Activated CD4-positive, alpha-beta T cell treated with anti-CD3 and anti-CD28 coated beads for 1 hour (primary cell): Measurements from ENCODE around the gene NPTN.

Experiments
- DNase-seq: peaks from one replicate; pipeline ENCODE4 v3.0.0-alpha.2; 2020

Gene NPTN

DNA sequence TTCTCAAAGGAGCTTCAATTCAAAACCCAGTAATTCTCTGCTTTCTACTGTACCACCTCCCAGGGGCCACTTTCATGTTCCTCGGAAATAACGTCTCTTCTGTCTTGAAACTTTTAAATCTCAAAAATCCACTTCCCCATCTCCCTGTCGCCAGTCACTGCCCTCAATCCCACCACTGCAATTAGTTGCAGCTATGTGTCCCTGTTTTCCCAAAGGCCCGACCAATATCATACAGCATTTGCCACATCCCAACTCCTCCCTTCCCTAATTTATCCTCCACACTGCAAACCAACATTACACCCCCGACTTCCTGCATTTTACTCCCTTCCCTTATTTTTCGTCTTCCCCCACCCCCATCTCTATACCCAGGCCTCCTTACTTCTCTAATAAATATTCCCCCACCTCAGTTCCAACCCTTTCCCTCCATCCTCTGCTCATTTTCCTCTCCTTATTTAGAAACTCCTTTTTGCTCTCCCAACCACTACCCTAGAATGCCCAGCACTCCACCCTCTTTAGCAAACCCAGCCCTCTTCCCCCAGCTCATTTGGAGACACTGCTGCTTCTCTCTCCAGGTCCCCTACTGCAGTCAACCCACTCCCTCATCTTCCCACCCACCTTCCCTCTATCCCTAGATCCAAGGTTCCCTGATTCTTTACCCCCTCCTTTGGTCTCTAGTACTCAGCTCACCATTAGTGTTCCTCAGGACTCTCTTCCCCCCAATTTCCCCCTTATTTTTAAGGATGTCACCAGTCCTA, 1.1 kb downstream of the NPTN start:
- no peak for DNase-seq

DNA sequence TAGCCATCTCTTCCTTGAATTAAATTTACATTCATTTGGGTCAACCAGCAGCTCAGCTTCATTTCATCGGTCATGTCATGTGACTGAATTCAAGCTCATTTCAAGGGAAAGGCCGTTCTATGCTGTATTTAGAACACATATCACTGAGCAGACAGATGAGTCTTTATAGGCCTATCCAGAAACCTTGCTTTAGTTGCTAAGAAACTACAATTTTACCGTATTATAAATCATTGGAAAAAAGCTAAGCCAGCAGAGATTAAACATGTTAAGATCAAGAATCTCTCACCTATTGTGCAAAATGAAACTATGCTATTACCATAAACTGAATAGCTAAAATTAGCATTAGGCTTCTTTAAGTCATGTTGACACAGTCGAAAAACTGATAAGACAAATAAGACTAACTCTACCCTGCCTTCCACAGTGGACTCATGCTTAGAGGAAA, 2.2 kb downstream of the NPTN start:
- no peak for DNase-seq

DNA sequence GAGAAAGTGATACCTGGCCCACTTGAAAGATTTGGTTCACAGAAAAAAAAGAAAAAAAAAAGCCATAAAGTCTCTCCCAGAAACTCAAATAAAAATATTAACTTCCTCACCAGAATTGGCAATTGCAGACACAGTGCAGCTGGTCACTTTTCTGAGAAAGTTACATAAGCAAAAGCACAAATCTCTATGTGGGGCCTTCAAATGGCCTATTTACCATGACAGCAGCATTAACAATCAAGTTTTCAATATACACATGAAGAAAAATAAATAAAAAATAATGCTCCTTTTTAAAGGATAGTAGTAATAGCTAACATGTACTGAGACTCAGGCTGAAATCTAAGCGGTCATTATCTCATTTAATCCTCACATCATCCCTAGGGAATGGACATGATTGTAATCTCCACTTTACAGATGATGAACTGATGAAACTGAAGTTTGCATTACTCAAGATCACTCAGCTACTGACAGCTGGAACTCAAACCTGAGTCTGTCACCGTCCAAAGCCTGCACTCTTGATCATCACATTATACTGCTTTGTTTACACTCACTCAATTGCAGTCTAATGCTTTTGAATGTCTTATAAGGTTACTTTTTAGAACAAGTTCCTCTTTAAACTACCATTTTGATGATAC, 3.3 kb downstream of the NPTN start:
- no peak for DNase-seq

DNA sequence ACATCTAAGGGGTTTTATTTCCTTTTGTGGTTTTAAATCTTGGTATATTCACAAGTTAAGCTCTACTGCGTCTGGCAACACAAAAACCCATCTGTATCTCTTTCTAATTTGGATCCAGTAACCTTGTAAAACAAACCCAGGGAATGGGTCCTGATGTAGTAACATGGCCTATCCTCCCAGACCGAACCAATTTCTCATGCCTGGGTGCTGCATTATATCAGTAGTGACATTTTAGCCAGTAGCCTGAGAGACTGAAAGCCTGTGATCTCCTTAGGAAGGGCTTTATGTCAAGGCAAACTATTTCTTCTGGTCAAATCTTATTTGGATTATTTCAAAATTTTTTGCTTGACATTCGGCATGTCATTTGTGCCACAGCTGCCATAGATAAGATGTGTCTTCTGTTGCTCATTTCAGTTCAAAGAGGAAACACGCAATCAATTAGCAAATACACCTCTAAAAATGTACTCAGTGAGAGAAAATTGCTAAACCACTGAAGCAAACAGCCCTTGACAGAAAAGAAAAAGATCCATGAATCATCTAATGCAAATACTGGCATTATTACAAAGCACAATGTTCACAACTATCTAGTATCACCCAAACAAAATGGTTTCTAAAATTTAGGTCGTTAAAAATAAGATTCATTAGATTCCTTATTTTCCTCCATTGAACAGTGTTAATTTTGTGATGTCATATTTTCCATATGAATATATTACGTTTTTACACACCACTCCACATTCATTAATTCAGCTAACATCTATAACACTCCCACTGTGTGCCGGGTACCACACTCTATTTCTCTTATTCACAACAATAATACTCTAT, 4.0 kb downstream of the NPTN start:
- DNase-seq: no peak

DNA sequence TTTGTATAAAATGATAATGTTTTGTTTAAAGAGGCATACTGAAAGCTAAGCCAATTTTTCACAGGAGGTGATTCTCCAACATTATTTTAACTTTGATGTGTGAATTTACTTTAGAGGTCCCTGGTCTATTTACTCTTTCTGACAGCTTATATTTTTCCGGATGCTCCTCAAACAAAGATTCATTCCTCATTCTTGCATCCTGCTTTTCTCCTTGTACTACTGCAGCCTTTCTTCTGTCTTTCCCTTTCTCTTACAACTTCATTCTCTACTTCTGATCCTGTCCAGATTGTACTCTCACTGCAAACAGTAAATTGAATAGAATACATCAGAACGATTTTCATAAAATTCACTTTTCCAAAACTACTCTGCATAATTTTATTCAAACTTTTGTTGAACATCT, 5.1 kb downstream of the NPTN start:
- no peak for DNase-seq

DNA sequence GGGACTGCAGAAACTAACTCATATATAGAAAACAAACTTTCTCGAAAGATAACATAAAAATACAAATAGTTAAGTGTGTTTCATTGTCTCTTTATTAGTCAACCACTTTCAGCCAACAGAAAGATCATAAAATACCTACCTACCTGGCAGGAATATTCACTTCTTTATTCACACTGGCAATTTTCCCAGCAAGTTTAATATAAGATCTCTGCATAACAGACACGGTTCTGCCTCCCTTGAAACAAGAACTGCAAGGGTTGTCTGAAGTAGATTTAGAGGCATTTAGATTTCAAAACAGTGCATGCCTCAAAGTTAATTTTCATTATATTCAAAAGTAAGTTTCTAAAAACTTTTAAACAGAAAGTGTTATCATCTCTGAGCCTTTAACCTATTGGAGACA, 7.1 kb downstream of the NPTN start:
- DNase-seq: no peak

DNA sequence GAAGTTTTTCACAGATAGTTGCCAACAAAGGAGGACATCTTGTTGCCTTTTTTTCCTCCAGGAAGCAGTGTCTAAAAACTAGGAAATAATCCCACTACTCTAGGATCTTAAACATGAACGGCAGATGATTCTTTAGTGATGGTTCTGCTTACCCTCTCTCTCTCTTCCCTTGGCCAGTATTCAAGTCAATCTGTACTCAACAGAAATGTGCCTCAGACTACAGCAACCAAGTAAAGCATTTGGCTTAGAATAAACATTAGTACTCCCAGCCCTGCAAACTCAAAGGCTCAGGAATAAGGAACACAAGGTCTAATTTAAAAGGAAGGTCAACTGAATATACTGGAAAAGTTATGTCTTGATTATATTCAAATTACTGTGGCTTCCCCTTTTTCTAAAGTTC, 8.7 kb downstream of the NPTN start:
- no peak for DNase-seq

DNA sequence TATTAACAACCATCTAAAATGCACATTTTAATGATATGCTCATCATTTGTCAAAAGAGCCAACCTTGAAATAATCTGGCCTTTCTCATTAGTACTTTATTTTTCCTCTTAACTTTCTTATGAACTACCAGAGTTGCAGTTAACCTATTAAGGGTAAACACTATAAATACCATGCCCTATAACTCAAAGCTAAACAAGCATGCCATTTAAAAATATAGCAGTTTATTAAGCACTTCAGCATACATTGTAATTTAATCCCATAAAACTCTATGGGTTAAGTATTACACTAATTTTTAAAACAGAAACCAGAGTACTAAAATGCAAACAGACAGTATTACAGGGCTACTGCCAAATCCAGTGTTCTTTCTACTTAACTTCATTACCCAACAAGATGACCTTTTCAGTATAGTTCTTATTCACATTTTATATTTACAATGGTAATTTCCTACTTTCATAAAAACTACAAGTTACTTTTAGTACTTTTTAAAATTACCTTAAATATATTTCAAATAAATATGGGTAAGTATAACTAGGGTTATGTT, 11.8 kb downstream of the NPTN start:
- no peak for DNase-seq

DNA sequence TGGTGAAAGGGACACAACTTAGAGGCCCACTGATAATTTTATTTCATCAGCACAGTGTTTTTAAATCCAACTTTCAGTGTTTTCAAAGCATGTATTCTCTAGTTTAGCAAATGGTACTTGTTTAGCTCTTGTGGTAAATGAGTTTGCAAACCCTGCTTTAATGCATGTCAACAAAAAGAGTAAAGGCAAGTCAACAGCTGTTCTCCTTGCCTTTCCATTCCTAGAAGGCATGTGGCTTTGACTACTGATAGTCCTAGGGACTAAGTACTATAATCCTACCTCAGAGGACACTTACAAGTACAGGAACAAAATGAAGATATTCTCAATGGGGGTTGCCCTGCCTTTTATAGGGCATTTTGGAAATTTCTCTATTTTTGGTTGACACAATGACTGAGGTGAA, 13.1 kb downstream of the NPTN start:
- no peak for DNase-seq

DNA sequence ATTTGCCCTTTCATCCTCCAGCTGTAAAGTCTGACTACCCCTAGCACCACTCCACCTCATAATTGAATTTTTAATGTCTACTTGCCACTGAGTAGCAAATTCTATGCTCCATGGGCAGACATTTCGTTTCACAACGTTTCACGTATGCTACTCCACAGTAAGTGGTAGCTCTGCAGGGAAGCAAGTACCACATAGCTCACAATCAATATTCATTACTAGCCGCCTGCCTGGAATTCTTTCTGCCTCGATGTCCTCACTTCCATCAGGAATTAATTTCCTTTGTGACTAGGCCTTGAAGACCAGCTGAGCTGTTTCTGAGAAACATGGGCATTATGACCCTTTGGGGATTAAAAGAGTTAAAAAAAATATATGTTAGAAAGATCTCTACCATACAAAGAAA, 15.3 kb downstream of the NPTN start:
- no peak for DNase-seq

DNA sequence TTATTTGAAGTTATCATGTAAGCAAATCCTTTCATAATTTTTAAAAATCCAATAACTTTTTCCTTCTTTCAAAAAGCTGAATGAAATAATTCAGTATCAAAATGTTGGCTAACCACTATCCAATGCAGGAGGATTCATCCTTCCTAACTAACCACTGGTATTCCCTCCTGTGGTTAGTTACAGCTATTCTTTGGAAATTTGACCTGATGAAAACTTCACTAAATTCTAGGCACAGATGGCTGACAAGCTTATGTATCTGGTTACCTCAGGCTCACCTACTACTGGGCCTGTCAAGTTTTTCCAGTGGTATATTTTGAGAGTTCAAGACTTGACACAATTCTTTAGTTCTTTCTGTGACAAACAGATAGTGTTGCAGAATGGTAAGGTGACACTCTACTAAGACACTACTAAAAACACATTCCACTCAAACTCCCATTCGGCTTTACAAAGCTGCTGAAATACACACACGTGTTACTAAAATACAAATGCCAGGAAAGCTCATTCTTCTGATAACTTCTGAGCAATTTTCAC, 15.8 kb downstream of the NPTN start:
- DNase-seq: no peak

DNA sequence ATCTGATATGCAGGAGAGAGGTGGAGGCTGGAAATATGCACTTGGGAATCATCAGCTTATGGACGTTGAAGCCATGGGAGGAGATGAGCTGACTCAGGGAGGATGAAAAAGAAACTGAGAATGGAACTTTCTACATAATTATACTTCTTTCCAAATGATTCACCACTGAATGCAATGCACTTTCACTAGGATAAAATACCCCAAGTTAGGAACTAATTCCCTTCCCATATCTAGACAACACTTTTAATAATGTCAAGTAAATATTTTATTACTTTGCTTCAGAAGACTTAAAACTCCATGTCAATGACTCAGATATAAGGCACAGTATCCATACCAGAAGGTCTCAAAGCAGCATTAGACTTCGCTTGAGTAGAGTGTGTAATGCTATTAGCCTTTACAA, 24.2 kb downstream of the NPTN start:
- no peak for DNase-seq

DNA sequence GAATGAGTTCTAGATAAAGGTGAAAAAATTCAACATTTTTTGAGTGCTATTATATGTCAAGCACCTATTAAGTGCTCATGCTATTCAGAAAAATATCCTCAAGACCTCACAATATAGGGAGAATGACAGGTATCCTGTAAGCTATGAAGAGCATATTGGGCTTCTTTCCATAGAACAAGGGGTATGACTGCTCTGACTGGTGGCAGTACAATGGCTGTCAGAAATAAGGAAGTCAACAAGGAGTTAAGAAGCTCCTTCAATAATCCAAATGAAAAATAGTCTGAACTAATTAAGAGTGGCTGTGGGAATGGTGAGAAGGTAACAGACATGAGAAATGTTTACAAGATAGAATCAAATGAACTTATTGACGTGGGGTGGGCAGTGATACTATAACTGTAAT, 24.7 kb downstream of the NPTN start:
- DNase-seq: no peak

DNA sequence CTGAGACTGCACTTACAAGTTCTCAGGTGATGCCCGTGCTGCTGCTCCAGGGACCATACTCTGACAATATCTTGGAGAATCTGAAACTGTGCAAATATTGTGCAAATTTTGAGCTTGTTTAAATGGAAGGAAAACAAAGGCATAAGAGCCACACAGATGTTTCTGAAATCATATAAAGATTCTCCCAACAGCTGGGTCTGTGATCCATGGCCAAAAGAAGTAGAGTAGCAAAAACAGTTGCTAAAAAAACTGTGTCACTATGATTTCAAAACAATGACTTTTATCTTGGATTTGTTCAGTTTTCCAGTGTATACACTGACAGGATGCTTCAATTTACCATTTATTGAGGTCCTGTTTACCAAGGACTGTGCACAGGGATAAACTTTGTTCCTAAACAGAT, 25.3 kb downstream of the NPTN start:
- DNase-seq: no peak

DNA sequence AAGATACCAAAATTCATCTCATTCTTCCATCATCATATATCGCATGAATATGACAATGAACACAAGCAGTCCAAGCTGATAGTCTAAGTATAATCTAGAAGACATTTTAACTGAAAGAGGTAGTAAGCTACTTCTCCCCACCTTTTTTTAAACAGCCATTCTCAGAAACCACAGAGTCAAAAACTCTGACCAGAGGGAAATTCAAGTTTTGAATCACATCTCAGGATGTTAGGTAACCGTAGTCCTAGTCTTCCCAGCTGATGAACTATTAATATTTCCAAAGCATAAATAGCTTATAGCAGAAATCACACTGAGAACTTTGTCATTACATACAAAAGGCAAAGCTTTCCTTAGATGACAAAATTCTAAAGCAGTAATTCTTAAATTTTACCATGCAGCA, 25.8 kb downstream of the NPTN start:
- no peak for DNase-seq

DNA sequence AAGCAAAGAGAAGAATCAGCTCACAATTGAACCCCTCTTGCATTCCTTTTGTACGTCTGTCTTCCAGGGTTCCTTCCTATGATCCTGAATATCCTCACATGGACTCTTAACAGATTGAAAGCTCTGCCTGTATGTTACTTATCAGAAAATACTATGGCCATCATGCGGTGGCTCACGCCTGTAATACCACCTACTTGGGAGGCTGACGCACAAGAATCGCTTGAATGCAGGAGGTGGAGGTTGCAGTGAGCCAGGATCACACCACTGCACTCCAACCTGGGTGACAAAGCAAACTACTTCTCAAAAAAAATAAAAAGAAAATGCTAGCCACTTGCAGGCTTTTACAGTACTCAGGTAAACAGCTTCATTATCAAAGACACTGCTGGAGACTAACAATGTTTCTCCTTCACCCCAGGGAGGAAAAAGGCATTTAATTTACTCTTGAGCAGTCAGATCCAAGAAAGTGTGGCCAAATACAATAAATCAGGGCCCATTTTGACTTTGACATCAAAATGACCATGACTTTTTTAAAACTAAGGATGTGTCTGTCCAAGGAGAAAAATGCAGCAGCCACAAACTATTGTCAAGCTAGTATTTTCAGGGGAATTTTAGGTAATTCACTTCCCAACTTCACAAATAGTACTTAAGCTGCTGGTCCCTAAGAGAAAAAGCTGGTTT, 27.3 kb downstream of the NPTN start:
- DNase-seq: no peak

DNA sequence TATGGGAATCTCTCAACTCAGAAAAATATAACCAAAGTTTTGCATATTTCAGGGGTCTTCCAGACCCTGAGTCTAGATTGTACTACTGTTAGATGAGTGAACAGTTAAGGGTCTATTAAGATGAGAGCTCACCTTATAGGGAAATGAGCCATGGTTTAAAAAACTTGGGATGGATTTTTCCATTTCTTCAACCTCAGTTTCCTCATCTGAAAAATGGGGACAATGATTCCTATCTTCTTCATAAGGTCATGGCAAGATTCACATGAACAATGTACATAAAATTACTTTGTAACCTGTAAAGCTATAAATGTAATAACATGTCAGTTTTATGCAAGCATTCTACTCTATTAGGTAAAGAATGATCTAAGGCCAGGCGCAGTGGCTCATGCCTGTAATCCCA, 28.7 kb downstream of the NPTN start:
- DNase-seq: no peak

DNA sequence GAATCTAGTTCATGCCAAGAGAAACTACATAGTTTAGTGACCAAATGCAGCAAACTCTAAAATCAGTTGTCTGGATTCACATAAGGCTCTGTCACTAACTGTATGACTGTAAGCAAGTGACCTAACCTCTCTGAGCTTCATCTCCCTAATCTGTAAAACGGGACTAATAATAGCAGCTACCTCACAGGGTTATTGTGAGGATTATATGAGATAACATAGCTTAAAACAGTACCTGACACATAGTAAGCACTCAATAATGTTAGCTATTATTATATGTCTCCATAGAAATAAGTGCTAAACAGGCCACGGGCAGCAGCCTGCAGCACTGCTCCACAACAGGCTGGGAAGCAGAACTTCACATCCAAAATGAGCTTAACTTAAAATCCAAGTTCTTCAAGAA, 30.2 kb downstream of the NPTN start:
- no peak for DNase-seq

DNA sequence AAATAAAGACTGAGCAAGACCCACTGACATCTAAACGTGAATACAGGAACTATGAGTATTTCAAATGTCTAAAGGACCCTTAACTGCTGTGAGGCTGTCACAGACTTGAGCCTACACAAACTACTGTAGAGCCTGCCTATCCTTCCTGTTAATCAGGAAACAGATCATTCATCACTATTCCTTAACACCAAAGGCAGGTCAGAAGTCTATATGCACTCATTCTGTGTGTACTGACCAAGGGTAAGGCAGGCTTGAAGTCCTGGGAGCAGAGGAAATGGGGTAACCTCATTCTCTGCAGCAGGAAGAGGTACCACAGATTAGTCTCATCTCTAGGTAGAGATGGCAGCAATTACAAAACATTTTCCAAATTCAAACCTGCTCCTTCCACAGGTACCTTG, 30.7 kb downstream of the NPTN start:
- no peak for DNase-seq

DNA sequence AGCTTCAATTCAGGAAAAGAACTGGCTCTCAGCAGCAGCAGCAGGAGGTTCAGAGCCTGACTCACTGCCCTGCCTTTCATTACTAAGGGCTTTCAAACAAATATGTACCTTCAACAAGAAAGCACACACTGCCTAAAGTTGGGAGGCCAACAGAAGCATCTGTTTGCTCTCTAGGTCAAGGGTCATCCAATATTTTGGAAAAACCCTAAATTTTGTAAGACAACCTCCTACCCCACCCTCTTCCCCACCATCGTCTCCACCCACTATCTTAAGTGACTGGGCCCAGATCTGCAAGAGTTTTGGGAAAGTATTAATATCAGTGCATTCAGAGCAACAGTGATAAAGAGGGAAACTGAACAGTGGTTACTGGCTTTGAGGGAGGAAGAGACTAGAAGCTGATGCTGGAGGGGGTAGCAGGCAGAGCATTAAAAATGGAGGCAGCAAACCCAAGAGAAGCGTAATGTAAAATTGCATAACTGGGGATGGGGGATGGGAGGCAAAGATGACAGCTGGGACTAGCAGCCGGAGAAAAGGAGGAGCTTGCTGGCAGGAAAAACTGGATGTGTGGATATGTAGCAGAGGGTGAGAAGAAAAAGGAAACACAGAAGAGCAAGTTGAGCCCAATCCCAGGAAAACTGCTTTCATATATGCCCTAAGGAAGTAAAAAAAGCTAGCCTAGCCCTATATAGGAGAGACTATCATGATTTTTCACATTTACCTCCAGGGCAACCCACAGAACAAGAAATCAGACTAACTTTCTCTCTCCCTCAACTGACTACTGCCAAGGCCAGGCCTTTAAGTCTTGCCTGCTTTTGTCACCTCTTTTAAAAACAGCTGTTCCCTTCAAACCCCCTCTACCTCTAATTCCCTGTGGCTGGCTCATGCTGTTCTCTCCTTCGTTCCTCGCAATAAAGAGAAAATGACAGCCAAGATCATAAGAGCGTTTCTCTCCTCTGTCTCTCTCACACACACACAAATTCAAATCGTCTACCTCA, 31.4 kb downstream of the NPTN start:
- no peak for DNase-seq
